ENCODE results near the gene GTF2A1L.

DNA sequence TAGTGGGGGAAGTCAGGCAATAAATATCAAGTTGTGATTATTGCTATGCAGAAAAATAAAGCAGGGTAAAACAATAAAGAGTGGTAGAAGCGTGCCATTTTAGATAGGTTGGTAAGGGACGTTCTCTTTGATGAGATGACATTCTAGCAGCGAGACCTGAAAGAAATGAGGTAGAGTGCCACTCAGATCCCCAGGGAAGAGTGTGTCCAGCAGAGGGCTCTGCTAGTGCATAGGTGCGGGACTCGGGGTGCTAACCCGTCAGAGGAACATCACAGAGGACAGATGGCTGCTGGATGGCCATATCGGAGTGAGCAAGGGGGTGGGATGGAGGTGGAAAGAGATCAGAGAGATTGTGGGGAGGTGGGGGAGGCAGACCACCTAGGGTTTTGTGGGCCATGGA, 16.3 kb upstream of the GTF2A1L start:
- TF ChIP-seq POLR2A (IDR thresholded peaks at IDR 0.05), result no peak
- TF ChIP-seq, protein P1, sequence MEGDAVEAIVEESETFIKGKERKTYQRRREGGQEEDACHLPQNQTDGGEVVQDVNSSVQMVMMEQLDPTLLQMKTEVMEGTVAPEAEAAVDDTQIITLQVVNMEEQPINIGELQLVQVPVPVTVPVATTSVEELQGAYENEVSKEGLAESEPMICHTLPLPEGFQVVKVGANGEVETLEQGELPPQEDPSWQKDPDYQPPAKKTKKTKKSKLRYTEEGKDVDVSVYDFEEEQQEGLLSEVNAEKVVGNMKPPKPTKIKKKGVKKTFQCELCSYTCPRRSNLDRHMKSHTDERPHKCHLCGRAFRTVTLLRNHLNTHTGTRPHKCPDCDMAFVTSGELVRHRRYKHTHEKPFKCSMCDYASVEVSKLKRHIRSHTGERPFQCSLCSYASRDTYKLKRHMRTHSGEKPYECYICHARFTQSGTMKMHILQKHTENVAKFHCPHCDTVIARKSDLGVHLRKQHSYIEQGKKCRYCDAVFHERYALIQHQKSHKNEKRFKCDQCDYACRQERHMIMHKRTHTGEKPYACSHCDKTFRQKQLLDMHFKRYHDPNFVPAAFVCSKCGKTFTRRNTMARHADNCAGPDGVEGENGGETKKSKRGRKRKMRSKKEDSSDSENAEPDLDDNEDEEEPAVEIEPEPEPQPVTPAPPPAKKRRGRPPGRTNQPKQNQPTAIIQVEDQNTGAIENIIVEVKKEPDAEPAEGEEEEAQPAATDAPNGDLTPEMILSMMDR (IDR thresholded peaks at IDR 0.05), result no peak

Data from breast epithelium (tissue), 3 donors.